ENCODE data around the gene KRT31. TPM values are rescaled to one million over a fixed set of nuclear protein-coding genes. Genes with fewer than 3 reads are reported as not detected.

KRT31 gene
- polyA plus RNA-seq, 1 donor from 2014 or later, result not detected

DNA sequence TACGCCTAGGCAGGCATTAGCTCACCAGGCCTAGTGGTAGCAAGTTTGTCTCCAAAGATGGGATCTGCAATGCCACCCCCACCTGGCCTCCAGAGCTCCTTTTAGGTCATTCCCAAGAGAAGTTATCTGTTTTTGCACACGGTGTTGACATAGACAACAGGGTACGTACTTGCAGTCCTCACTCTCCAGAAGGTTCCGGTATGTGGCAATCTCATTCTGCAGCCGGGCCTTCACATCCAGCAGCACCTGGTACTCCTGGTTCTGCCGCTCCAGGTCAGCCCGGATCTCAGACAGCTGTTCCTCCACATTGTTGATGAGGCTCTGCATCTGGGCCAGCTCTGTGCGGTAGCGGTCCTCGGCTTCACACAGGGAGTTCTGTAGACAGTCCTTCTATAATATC is 9.8 kb upstream of the KRT31 start:
- H3K9me2 ChIP-seq (ENCODE audit: insufficient read depth, low read length), result no peaks in the 10 kb centered on the region
- H3K27ac ChIP-seq (ENCODE audit: low read length), result no peak overlapping the region
- H3K9ac ChIP-seq (ENCODE audit: low read length), result no peak overlapping the region
- H3K4me3 ChIP-seq (ENCODE audit: low read length), result no peak overlapping the region
- H3K79me2 ChIP-seq (replicated peaks; ENCODE audit: insufficient read depth, low read length), result no peaks in the 10 kb centered on the region
- H3K27me3 ChIP-seq (ENCODE audit: insufficient read depth, low read depth, low read length), result no peaks in the 10 kb centered on the region
- H3K9me3 ChIP-seq (ENCODE audit: low read length), result no peaks in the 10 kb centered on the region
- no peak overlapping the region for H3K4me2 ChIP-seq (ENCODE audit: low read length)
- TF ChIP-seq, protein P1, sequence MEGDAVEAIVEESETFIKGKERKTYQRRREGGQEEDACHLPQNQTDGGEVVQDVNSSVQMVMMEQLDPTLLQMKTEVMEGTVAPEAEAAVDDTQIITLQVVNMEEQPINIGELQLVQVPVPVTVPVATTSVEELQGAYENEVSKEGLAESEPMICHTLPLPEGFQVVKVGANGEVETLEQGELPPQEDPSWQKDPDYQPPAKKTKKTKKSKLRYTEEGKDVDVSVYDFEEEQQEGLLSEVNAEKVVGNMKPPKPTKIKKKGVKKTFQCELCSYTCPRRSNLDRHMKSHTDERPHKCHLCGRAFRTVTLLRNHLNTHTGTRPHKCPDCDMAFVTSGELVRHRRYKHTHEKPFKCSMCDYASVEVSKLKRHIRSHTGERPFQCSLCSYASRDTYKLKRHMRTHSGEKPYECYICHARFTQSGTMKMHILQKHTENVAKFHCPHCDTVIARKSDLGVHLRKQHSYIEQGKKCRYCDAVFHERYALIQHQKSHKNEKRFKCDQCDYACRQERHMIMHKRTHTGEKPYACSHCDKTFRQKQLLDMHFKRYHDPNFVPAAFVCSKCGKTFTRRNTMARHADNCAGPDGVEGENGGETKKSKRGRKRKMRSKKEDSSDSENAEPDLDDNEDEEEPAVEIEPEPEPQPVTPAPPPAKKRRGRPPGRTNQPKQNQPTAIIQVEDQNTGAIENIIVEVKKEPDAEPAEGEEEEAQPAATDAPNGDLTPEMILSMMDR (IDR thresholded peaks at IDR 0.05; ENCODE audit: poor library complexity, severe bottlenecking), result no peak
- no peak for TF ChIP-seq TAF1 (IDR thresholded peaks at IDR 0.05; ENCODE audit: low read depth)
- H2AFZ ChIP-seq (ENCODE audit: low read depth, low read length), result no peak overlapping the region
- no peaks in the 10 kb centered on the region for H3F3A ChIP-seq (ENCODE audit: insufficient read depth, low read length, poor library complexity, severe bottlenecking)
- no peaks in the 10 kb centered on the region for H4K20me1 ChIP-seq (ENCODE audit: insufficient read depth)
- H3K36me3 ChIP-seq (ENCODE audit: insufficient read depth, low read length), result no peaks in the 10 kb centered on the region

DNA sequence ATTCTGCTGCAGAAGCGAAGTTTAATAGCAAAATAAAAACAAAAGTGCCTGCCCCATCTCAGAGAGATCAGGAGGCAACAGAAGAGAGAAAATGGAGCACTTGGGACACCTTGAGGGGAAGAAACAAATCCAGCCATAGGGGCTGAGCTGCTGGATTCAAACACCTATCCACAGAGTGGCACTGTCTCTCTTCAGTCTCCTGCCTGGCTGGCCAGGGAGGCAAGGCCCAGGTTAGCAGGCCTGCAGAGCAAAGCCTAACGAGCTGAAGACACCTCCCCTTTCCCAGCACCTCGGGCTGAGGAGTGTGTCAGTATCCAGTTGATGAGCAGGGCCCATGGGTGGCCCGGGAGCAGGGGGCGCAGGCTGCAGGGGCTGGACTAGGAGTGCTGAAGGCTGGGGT is 8.8 kb upstream of the KRT31 start:
- Histone ChIP-seq H2AFZ (ENCODE audit: low read depth, low read length) (no peak overlapping the region), H3K79me2 (replicated peaks; ENCODE audit: insufficient read depth, low read length) (no peaks in the 10 kb centered on the region), H3K27ac (ENCODE audit: low read length) (no peak overlapping the region), H3K9me3 (ENCODE audit: low read length) (no peaks in the 10 kb centered on the region), H3K36me3 (ENCODE audit: insufficient read depth, low read length) (no peaks in the 10 kb centered on the region), H3K9me2 (ENCODE audit: insufficient read depth, low read length) (no peaks in the 10 kb centered on the region), H3K4me2 (ENCODE audit: low read length) (no peak overlapping the region), H3K4me3 (ENCODE audit: low read length) (no peak overlapping the region), H3F3A (ENCODE audit: insufficient read depth, low read length, poor library complexity, severe bottlenecking) (no peaks in the 10 kb centered on the region), H3K27me3 (ENCODE audit: insufficient read depth, low read depth, low read length) (no peaks in the 10 kb centered on the region), H4K20me1 (ENCODE audit: insufficient read depth) (no peaks in the 10 kb centered on the region), H3K9ac (ENCODE audit: low read length) (no peak overlapping the region)
- no peak for TF ChIP-seq EP300 (conservative IDR thresholded peaks at IDR 0.05; ENCODE audit: poor library complexity, severe bottlenecking)
- TF ChIP-seq RAD21 (conservative IDR thresholded peaks at IDR 0.05), result no peak
- no peak for TF ChIP-seq TAF1 (IDR thresholded peaks at IDR 0.05; ENCODE audit: low read depth)
- no peak for TF ChIP-seq POLR2AphosphoS5 (IDR thresholded peaks at IDR 0.05)
- TF ChIP-seq EZH2 (IDR thresholded peaks at IDR 0.05; ENCODE audit: borderline replicate concordance, insufficient read depth, low read length, poor library complexity, severe bottlenecking), result no peak
- TF ChIP-seq, protein P2, sequence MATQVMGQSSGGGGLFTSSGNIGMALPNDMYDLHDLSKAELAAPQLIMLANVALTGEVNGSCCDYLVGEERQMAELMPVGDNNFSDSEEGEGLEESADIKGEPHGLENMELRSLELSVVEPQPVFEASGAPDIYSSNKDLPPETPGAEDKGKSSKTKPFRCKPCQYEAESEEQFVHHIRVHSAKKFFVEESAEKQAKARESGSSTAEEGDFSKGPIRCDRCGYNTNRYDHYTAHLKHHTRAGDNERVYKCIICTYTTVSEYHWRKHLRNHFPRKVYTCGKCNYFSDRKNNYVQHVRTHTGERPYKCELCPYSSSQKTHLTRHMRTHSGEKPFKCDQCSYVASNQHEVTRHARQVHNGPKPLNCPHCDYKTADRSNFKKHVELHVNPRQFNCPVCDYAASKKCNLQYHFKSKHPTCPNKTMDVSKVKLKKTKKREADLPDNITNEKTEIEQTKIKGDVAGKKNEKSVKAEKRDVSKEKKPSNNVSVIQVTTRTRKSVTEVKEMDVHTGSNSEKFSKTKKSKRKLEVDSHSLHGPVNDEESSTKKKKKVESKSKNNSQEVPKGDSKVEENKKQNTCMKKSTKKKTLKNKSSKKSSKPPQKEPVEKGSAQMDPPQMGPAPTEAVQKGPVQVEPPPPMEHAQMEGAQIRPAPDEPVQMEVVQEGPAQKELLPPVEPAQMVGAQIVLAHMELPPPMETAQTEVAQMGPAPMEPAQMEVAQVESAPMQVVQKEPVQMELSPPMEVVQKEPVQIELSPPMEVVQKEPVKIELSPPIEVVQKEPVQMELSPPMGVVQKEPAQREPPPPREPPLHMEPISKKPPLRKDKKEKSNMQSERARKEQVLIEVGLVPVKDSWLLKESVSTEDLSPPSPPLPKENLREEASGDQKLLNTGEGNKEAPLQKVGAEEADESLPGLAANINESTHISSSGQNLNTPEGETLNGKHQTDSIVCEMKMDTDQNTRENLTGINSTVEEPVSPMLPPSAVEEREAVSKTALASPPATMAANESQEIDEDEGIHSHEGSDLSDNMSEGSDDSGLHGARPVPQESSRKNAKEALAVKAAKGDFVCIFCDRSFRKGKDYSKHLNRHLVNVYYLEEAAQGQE (IDR thresholded peaks at IDR 0.05; ENCODE audit: borderline replicate concordance), result no peak
- TF ChIP-seq MXI1 (conservative IDR thresholded peaks at IDR 0.05; ENCODE audit: poor library complexity, severe bottlenecking), result no peak
- TF ChIP-seq, protein P1 (IDR thresholded peaks at IDR 0.05; ENCODE audit: poor library complexity, severe bottlenecking), result no peak
- no peak for TF ChIP-seq SMC3 (conservative IDR thresholded peaks at IDR 0.05; ENCODE audit: poor library complexity)

Data from neural cell (in vitro differentiated cells).